Right lobe of liver (tissue), 4 donors: ENCODE data around the gene GLT1D1.

Experiments used
- POLR2A ChIP-seq: fragments of 450-650 bp; IDR thresholded peaks from one replicate; pipeline ENCODE4 v1.6.1; 2017; ENCODE audit warnings: antibody characterized with exemption, mild to moderate bottlenecking
- TF ChIP-seq, protein P1 (sequence below), 4 donors: fragments of 200-600 bp in 3 of 4; fragments of 450-650 bp in 1 of 4; IDR thresholded peaks; one replicate each; pipeline versions ENCODE4 v1.5.1 to v1.8.0; 2016 to 2022; ENCODE audit warnings: antibody characterized with exemption in 4 of 4, mild to moderate bottlenecking in 2 of 4
- donor health status: DM: no; HTN: no; CAD: no.
- donor health status: DM: no; HTN: no; CAD: no.
- donor health status: DM: no; HTN: yes; CAD: no.

GRCh38 chr12:128906485-128907137 is 53.3 kb downstream of the GLT1D1 start:
- TF ChIP-seq, protein P1, sequence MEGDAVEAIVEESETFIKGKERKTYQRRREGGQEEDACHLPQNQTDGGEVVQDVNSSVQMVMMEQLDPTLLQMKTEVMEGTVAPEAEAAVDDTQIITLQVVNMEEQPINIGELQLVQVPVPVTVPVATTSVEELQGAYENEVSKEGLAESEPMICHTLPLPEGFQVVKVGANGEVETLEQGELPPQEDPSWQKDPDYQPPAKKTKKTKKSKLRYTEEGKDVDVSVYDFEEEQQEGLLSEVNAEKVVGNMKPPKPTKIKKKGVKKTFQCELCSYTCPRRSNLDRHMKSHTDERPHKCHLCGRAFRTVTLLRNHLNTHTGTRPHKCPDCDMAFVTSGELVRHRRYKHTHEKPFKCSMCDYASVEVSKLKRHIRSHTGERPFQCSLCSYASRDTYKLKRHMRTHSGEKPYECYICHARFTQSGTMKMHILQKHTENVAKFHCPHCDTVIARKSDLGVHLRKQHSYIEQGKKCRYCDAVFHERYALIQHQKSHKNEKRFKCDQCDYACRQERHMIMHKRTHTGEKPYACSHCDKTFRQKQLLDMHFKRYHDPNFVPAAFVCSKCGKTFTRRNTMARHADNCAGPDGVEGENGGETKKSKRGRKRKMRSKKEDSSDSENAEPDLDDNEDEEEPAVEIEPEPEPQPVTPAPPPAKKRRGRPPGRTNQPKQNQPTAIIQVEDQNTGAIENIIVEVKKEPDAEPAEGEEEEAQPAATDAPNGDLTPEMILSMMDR (IDR thresholded peaks at IDR 0.05): no peak
- no peak for TF ChIP-seq POLR2A
